HL-60 (cell line): ENCODE data around the gene USF1.

Source experiments
- CTCF ChIP-seq: IDR thresholded peaks from one replicate; pipeline ENCODE4 v1.5.1; 2011; ENCODE audit warnings: low read length, control low read depth, inconsistent platforms; ENCODE audit not compliant: insufficient read depth
- GABPA ChIP-seq: IDR thresholded peaks from 2 replicates; pipeline ENCODE4 v1.6.1; 2012; ENCODE audit warnings: low read depth
- POLR2AphosphoS5 ChIP-seq: IDR thresholded peaks from 2 replicates; pipeline ENCODE4 v1.6.1; 2012; ENCODE audit warnings: low read depth
- SPI1 ChIP-seq: IDR thresholded peaks from 2 replicates; pipeline ENCODE4 v1.6.1; 2012; ENCODE audit warnings: low read depth, mild to moderate bottlenecking, borderline replicate concordance

GRCh38 chr1:161077426-161077825 is 31.6 kb upstream of the USF1 start:
- no peak for TF ChIP-seq CTCF
- TF ChIP-seq POLR2AphosphoS5: no peak
- TF ChIP-seq GABPA: no peak
- TF ChIP-seq SPI1: no peak
